Cardiac fibroblast (primary cell): ENCODE results near the gene TDRD1.

ENCODE experiments used
- DNase-seq, 2 donors: peaks; one replicate each; pipeline versions ENCODE4 v3.0.0 to v3.0.0-alpha.2; 2010; ENCODE audit warnings: low read depth in 2 of 2
- H3K4me3 ChIP-seq, 2 donors: replicated peaks in 1 of 2; 1 replicate in 1 of 2; 2 replicates in 1 of 2; pipeline ENCODE4 v1.5.1; 2011; ENCODE audit warnings: low read depth in 2 of 2, low read length in 2 of 2, mild to moderate bottlenecking in 2 of 2, moderate library complexity in 1 of 2
- CTCF ChIP-seq: IDR thresholded peaks from one replicate; pipeline ENCODE4 v1.5.1; 2011; ENCODE audit warnings: low read depth, mild to moderate bottlenecking, low read length, inconsistent platforms

TDRD1 gene

GRCh38 chr10:114279901-114280644 lies 100.9 kb downstream of the TDRD1 start:
- DNase-seq, result no peak
- no peak for TF ChIP-seq CTCF
- no peak overlapping the region for H3K4me3 ChIP-seq

GRCh38 chr10:114281006-114281405 lies 101.9 kb downstream of the TDRD1 start:
- DNase-seq, result no peak
- no peak for TF ChIP-seq CTCF
- no peak overlapping the region for H3K4me3 ChIP-seq

GRCh38 chr10:114281461-114281860 lies 102.3 kb downstream of the TDRD1 start:
- DNase-seq, result no peak
- TF ChIP-seq CTCF, result no peak
- no peak overlapping the region for H3K4me3 ChIP-seq
